Measurements from ENCODE around the gene SARNP. TPM values are rescaled to one million over a fixed set of nuclear protein-coding genes. Genes with fewer than 3 reads are reported as not detected.

SARNP gene
- total RNA-seq, 1 donor from 2014 or later: 67.9 TPM

- no peaks in the 10 kb centered on the region for H3K9me3 Mint-ChIP-seq
- H3K36me3 Mint-ChIP-seq: no peaks in the 10 kb centered on the region
- TF ChIP-seq CTCF (IDR thresholded peaks at IDR 0.05; ENCODE audit: unreplicated experiment): peak; percentile 92
- peaks cover 32% of the 10 kb centered on the region for H3K4me1 Mint-ChIP-seq
- H3K4me3 Mint-ChIP-seq: peak overlapping the region; percentile 75
- peak overlapping the region; percentile 91 for H3K27ac Mint-ChIP-seq
- DNase-seq (ENCODE audit: low spot score in 2 of 2, unreplicated experiment in 2 of 2): peak in 1 of 2 experiments; percentile 72
- no peaks in the 10 kb centered on the region for H3K27me3 Mint-ChIP-seq (ENCODE audit: low read depth)
Measured at GRCh38 chr12:55738123-55739024, 79.2 kb downstream of the SARNP start.

DNA sequence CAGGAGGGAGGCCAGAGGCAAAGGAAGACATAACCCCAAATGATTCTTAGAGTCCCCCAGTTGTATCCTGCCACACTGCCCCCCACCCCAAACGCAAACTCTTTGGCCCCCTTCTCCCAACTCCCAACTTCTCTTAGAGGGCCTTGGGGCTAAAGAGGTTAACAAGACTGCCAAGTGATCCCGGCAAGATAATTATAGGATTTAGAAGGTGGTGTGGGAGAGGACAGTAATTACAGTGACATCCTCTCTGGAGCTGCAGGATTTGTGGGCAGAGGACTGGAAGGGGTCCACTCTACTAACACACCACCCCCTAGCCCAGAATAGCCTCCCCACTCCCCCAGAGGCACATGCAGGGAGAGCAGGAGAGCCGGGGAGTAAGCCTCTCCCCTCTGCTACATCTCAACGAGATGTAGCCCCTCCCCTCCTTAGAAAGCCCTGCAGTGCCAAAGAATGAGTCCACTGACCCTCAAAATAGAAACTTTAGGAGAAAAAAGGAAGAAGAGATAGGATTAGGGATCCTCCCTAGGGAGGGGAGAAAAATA lies 79.9 kb downstream of the SARNP start:
- DNase-seq (ENCODE audit: low spot score in 2 of 2, unreplicated experiment in 2 of 2): no peak
- H3K36me3 Mint-ChIP-seq: no peaks in the 10 kb centered on the region
- no peak for TF ChIP-seq CTCF (IDR thresholded peaks at IDR 0.05; ENCODE audit: unreplicated experiment)
- H3K27ac Mint-ChIP-seq: peak overlapping the region; percentile 91
- no peaks in the 10 kb centered on the region for H3K27me3 Mint-ChIP-seq (ENCODE audit: low read depth)
- peak overlapping the region; percentile 75 for H3K4me3 Mint-ChIP-seq
- no peaks in the 10 kb centered on the region for H3K9me3 Mint-ChIP-seq
- peaks cover 30% of the 10 kb centered on the region for H3K4me1 Mint-ChIP-seq

DNA sequence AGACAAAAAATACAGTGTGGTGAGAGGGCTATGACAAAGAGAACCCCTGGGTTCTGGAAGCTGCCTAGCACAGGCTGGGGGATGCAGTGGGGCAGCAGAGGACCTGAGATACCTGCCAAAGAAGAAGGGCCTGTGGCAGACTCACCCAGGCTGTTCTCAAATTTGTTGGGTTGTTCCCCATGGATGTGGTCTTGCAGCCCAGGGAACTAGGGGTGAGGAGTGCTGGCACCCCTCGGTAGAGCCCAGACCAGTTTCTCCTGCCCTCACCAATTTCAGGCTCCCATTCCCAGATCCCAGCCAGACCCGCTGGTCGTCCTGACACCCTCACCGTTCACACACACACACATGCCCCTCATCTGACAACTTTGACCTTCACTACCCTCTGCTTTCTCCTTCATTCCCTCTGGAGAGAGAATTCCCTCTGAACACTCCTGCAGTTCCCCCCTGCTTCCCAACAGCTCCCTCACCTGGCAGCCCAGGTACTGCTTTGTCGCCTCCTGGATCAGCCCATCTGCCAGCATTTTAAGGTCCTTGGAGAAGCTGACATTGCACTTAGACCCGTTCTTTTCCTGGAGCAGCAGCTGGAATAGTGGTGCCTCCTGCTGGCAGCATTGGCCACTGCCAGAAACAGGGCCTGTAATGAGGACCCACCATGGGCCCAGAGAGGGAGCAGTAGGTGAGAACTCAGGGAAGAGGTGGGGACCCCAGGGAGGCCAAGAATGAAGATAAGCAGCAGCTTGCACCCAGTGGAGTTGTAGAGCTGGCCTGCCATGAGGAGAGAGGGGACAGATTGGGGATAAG lies 80.5 kb downstream of the SARNP start:
- Mint-ChIP-seq H3K27me3 (ENCODE audit: low read depth) (no peaks in the 10 kb centered on the region), H3K36me3 (no peaks in the 10 kb centered on the region), H3K4me3 (peak overlapping the region; percentile 75), H3K4me1 (peaks cover 24% of the 10 kb centered on the region), H3K27ac (peak overlapping the region; percentile 91), H3K9me3 (no peaks in the 10 kb centered on the region)
- DNase-seq (ENCODE audit: low spot score in 2 of 2, unreplicated experiment in 2 of 2): peak in 1 of 2 experiments; percentile 57
- peak; percentile 67 for TF ChIP-seq CTCF (IDR thresholded peaks at IDR 0.05; ENCODE audit: unreplicated experiment)

- Mint-ChIP-seq H3K36me3 (no peaks in the 10 kb centered on the region), H3K27me3 (ENCODE audit: low read depth) (no peaks in the 10 kb centered on the region), H3K9me3 (no peaks in the 10 kb centered on the region), H3K4me3 (no peak overlapping the region), H3K27ac (no peak overlapping the region), H3K4me1 (peaks cover 21% of the 10 kb centered on the region)
- DNase-seq (ENCODE audit: low spot score in 2 of 2, unreplicated experiment in 2 of 2): no peak
- no peak for TF ChIP-seq CTCF (IDR thresholded peaks at IDR 0.05; ENCODE audit: unreplicated experiment)
Measured at GRCh38 chr12:55736076-55736475, 81.4 kb downstream of the SARNP start.

DNA sequence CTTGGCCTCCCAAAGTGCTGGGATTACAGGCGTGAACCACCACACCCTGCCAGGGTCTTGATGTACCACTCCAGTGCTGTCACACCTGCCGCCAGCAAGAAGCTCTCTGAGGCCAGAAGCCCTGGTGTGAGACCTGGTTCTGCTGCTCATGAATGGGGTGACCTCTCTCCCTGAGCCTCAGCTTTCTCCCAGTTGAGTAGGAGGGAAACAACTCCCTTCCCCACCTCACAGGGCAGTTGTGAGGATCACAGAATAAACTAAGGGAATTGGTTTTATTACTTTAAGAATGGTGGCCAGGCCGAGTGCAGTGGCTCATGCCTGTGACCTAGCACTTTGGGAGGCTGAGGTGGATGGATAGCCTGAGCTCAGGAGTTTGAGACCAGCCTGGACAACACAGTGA lies 82.9 kb downstream of the SARNP start:
- TF ChIP-seq CTCF (IDR thresholded peaks at IDR 0.05; ENCODE audit: unreplicated experiment): no peak
- Mint-ChIP-seq H3K9me3 (no peaks in the 10 kb centered on the region), H3K27ac (no peak overlapping the region), H3K4me1 (peaks cover 33% of the 10 kb centered on the region), H3K27me3 (ENCODE audit: low read depth) (no peaks in the 10 kb centered on the region), H3K36me3 (no peaks in the 10 kb centered on the region), H3K4me3 (no peak overlapping the region)
- DNase-seq (ENCODE audit: low spot score in 2 of 2, unreplicated experiment in 2 of 2): no peak
